GM21576 (cell line): Measurements from ENCODE around the gene HIVEP1.

Source experiments
- ATAC-seq: cut with Tn5 transposase; IDR thresholded peaks from one replicate; pipeline ENCODE4 v1.9.1; 2021; ENCODE audit warnings: mild to moderate bottlenecking, moderate library complexity; ENCODE audit not compliant: unreplicated experiment

Gene HIVEP1

DNA sequence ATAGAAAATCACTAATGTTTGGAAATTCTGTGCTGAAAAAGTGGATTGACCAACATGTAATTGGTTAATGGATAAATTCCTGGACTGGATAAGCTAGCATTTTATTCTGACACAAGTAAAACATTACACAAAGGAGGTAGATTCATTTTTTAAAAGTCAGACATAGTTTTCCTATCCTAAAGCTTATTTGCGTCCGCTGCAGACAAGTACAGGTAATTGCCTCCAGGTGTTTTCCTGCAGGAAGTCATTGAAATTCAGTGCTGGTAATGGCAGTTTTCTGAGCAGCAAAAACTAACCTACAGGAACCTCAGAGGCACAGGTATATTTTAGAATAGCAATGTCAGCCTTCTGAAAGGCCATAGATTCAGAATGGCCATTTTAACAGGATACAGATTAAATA, 20.0 kb upstream of the HIVEP1 start:
- no peak for ATAC-seq

- ATAC-seq = no peak
These were observed 17.1 kb upstream of the HIVEP1 start for GRCh38 chr6:11994875-11995461.

GRCh38 chr6:11996751-11997150, 15.4 kb upstream of the HIVEP1 start:
- ATAC-seq = no peak

GRCh38 chr6:11999246-11999645, 12.9 kb upstream of the HIVEP1 start:
- no peak for ATAC-seq

GRCh38 chr6:12000174-12000573, 11.9 kb upstream of the HIVEP1 start:
- ATAC-seq = no peak

DNA sequence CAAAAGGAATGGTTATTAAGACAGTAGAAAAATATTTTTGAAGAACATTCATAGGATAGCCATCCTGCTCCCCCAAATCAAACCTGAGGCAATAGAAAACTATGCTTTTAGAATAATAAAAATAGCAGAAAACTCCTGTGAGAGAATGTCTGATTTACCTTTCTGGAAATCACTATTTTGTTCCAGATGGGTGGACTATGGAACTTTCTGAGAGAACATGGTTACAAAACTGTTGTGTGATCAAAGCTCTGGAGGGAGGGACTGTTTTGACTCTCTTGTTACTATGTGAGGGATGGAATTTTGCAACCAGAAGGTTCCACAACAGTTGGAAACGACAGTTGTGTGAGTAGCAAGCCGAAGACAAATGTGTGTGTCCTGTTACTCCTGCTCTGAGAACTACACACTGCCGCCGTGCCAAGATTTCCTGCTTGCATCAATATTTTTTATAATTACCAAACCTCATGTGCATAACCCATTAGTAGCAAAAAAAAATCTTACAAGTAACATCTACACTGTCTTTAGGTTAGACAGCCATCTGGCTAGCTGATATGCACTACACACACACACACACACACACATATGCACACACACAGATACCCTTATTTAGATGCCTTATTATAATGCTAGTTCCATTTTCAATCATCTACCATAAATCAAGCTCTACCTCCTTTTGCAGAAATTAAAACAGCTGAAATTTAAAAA, 11.0 kb upstream of the HIVEP1 start:
- ATAC-seq = no peak

GRCh38 chr6:12001706-12002435, 10.2 kb upstream of the HIVEP1 start:
- ATAC-seq = no peak

DNA sequence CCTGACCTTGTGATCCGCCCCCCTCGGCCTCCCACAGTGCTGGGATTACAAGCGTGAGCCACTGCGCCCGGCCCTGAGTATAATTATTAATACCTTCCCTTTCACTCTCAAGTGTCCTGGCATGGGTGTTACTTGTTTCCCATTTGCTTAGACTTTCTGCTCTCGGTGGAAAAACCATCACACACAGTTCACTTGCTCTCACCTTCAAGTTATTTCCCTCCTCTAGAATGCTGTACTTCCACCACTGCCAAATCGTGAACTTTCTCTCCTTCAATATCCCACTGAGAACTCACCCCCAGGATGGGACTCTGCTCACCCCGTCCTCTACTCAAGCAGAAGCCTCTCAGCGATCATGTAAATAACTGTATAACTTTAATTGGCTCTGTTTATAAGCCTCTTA, 4.6 kb upstream of the HIVEP1 start:
- no peak for ATAC-seq

- no peak for ATAC-seq
These were observed 4.2 kb upstream of the HIVEP1 start for GRCh38 chr6:12007887-12008286.

DNA sequence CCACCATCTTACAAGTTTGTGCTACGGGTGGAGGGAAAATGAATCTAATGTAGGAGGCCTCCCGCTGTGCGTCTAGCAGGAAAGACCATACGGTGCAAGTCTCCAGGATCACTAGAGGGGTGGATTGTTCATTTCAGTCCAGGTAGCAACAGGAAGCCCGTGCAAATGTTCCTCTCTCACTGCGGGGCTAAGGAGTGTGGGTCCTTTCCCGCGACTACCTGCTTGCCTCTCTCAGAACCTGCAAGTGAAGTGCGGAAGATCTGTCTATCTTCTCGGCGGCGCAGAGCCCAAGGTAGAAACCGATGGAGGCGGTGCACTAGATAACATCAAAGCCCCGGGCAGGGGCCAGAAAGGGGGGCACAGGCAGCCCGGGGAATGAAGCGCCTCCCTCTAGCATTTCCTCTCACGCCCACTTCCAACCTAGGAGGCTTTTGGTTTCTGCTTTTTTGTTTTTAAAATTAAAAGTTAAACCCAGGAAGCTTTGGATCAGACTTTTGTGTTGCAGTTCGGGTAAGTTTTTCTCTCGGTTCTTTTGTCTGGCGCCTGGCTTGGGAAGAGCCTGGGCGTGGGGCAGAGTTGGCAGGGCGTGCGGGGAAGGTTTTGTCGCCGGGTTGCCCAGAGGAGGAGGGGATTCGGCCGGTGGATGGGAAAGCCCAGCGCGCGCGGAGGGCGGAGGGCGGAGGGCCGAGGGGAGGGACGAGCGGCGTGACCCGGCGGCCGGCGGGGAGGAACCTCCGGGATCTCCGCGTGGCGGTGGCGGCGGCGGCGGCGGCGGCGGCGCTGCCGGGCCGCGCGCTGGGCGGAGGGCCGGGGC, 3.5 kb upstream of the HIVEP1 start:
- ATAC-seq = peak; percentile 32

- no peak for ATAC-seq
These were observed 2.9 kb upstream of the HIVEP1 start for GRCh38 chr6:12009180-12009685.

- ATAC-seq = no peak
These were observed 2.1 kb upstream of the HIVEP1 start for GRCh38 chr6:12009876-12010634.

DNA sequence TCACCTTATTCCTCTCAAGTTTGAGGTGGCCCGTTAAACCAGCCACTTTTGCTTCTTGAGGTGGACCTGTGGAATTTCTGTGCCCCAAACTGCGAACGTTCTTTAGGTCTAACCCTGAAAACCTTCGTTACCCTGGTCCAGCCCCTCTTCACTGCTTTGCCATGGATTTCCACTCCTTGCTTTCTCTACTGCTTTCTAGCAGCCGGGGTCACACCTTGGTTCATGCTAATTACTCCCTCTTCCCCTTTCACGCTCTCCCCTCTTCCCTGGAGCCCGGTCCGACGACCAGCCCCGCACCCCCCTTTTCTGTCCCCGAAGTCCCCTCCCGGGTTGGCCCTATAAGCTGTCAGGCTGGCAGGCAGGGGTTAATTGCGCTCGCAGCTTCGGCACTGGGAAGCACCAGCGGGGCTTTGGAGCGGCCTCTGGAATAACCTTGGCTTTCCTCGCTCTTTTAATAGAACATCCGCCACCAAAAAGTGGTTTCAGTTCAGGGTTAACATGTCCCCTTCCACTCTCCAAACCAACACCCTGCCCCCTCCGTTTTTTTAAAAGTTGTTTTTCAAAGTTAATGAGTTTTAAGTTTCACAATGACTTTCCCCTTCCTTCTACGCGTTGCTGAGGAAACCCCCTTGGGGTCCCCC, 1.4 kb upstream of the HIVEP1 start:
- ATAC-seq = peak; percentile 37

- peak; percentile 59 for ATAC-seq
These were observed 655 bp upstream of the HIVEP1 start for GRCh38 chr6:12011276-12012037.

DNA sequence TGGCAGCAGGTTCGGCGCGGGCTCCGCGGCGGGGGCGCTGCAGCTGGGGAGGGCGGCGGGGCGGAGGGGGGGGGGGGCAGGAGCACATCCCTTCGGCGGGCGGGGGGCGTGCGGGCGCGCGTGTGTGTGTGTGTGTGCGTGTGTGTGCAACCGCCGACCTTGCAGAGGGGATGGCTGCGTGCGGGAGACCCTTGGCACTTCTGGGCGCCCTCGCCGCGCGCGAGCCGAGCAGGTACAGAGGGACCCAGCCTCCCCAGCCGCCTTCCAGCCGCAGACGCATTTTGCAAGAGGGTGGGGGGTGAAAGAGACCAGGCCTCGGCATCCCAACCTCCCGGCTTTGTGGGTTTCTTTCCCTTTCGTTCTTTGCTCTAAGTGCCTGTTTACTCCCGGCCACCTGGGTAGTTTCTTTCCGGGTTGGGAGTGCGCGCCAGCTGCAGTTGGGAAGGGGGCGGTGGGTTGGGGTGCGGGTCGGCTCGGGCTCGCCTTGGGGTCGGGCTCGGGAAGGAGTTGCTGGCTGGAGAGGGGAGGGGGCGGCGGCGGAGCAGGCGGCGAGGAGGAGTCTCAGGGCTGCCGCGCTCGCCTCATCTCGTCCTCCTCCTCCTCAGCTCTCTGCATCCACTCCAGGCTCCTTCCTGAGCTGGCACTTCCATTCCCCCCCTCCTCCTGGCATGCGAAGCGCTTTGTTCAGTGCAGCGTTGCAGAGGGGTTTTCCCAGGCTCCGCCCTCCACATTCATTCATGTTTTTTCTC, 620 bp downstream of the HIVEP1 start:
- ATAC-seq = no peak

DNA sequence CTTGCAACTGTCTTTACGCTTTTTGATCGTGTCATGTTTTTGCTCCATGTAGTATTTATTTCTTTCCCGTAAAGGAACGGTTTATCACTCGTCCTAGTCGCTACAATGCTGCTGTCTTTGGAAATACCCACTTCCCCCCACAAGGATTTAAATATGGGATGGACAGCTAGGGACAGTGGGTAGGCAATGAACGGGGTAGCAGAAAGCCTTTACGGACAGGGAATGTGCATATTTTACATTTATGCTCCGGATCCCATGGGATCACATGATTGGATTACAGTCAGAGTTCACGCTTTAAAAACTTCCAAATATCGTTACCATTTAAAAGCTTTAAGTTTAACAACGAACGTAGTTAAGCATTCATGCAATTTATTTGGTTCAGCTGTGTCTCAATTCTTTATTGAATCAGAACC, 1.2 kb downstream of the HIVEP1 start:
- no peak for ATAC-seq

- no peak for ATAC-seq
These were observed 2.1 kb downstream of the HIVEP1 start for GRCh38 chr6:12014027-12014872.

- no peak for ATAC-seq
These were observed 2.7 kb downstream of the HIVEP1 start for GRCh38 chr6:12014873-12015149.
